Endothelial cell of umbilical vein (primary cell): ENCODE results near the gene TMEM178B.

Source experiments
- EZH2 ChIP-seq: IDR thresholded peaks from 2 replicates; pipeline ENCODE4 v1.6.1; 2012; ENCODE audit warnings: borderline replicate concordance, low read depth, mild to moderate bottlenecking, moderate library complexity, low read length, inconsistent platforms; ENCODE audit not compliant: severe bottlenecking
- FOS ChIP-seq: IDR thresholded peaks from 2 replicates; pipeline ENCODE4 v1.6.1; 2011; ENCODE audit warnings: mild to moderate bottlenecking, low read length, moderate library complexity, borderline replicate concordance; ENCODE audit not compliant: insufficient read depth
- GATA2 ChIP-seq: IDR thresholded peaks from 2 replicates; pipeline ENCODE4 v1.7.0; 2011; ENCODE audit warnings: low read depth, mild to moderate bottlenecking, moderate library complexity, mixed read lengths, low read length; ENCODE audit not compliant: insufficient read length, insufficient read depth
- MYC ChIP-seq: IDR thresholded peaks from one replicate; pipeline ENCODE4 v1.6.1; 2011; ENCODE audit warnings: mild to moderate bottlenecking, low read depth, low read length
- POLR2A ChIP-seq: IDR thresholded peaks from 2 replicates; pipeline ENCODE4 v1.6.1; 2012; ENCODE audit warnings: low read depth, mild to moderate bottlenecking, control low read depth, low read length
- POLR2AphosphoS5 ChIP-seq: IDR thresholded peaks from 2 replicates; pipeline ENCODE4 v1.6.1; 2012; ENCODE audit warnings: low read depth, mild to moderate bottlenecking, control low read depth, low read length, moderate library complexity; ENCODE audit not compliant: insufficient read depth
- TF ChIP-seq, protein P1 (sequence below), 2 donors: IDR thresholded peaks; 1 replicate in 1 of 2; 2 replicates in 1 of 2; pipeline ENCODE4 v1.5.1; 2011; ENCODE audit warnings: low read length in 2 of 2, mild to moderate bottlenecking in 2 of 2, moderate library complexity in 2 of 2, control low read depth in 1 of 2, inconsistent platforms in 1 of 2, low read depth in 1 of 2; ENCODE audit not compliant: insufficient read depth in 1 of 2; ENCODE audit errors: extremely low read depth in 1 of 2
- TF ChIP-seq, protein P2 (sequence below): IDR thresholded peaks from 2 replicates; pipeline ENCODE4 v1.6.1; 2011; ENCODE audit not compliant: insufficient read depth, insufficient read length

DNA sequence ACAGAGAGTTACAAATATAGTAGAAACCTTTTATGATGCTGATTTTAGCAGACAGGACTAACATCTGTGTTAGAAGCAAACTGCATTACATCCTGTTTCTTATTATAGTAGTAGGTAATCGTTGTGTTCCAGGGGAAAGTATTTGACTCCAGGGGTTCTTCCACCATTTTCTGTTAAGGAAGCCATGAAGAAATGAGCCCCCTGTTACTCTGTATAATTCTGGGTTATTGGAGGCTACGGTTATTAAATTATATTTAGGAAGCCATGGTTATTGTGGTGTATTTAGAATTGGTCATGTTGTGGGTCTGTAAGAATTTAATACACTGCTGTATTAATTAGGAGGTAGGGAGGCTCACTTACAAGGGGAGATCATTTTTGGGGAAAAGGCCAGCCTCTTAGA, 301.6 kb downstream of the TMEM178B start:
- TF ChIP-seq MYC, result no peak
- no peak for TF ChIP-seq POLR2A
- TF ChIP-seq, protein P1, sequence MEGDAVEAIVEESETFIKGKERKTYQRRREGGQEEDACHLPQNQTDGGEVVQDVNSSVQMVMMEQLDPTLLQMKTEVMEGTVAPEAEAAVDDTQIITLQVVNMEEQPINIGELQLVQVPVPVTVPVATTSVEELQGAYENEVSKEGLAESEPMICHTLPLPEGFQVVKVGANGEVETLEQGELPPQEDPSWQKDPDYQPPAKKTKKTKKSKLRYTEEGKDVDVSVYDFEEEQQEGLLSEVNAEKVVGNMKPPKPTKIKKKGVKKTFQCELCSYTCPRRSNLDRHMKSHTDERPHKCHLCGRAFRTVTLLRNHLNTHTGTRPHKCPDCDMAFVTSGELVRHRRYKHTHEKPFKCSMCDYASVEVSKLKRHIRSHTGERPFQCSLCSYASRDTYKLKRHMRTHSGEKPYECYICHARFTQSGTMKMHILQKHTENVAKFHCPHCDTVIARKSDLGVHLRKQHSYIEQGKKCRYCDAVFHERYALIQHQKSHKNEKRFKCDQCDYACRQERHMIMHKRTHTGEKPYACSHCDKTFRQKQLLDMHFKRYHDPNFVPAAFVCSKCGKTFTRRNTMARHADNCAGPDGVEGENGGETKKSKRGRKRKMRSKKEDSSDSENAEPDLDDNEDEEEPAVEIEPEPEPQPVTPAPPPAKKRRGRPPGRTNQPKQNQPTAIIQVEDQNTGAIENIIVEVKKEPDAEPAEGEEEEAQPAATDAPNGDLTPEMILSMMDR (IDR thresholded peaks at IDR 0.05; ENCODE audit: extremely low read depth in 1 of 2, insufficient read depth in 1 of 2, low read depth in 1 of 2, low read length in 2 of 2), result no peak
- TF ChIP-seq POLR2AphosphoS5, result no peak
- no peak for TF ChIP-seq EZH2
- TF ChIP-seq, protein P2, sequence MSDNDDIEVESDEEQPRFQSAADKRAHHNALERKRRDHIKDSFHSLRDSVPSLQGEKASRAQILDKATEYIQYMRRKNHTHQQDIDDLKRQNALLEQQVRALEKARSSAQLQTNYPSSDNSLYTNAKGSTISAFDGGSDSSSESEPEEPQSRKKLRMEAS, result no peak
- TF ChIP-seq FOS, result no peak
- TF ChIP-seq GATA2, result no peak
